HCT116 (cell line): Measurements from ENCODE around the gene GYS1. TPM values are rescaled to one million over a fixed set of nuclear protein-coding genes. Genes with fewer than 3 reads are reported as not detected.
A peak's percentile ranks its signal among the peaks of the same experiment; 100 is the strongest.

Source experiments
- ATAC-seq: fragments of 200-7000 bp; cut with Tn5 transposase; 2 replicates; pipeline ENCODE4 v1.9.1; 2020; ENCODE audit warnings: mild to moderate bottlenecking, moderate library complexity
- BruUV-seq: library from RNA; stranded (reverse); fragments of 400-500 nt; replicated peaks from 2 replicates; lab custom pipeline; 2021; lab: Mats Ljungman, UMichigan
- CTCF ChIA-PET: fragments of 300-600 bp; sonication (Branson Sonifier 250); formaldehyde crosslinking; loops from one replicate; lab custom pipeline; 2021; ENCODE audit warnings: antibody characterized with exemption; lab: Charles Lee
- POLR2A ChIA-PET: fragments of 300-600, 350-600 bp; sonication (Branson Sonifier 250); formaldehyde crosslinking; loops from one replicate; lab custom pipeline; 2021; ENCODE audit warnings: antibody characterized with exemption; lab: Charles Lee
- RAD21 ChIA-PET, 2 experiments: fragments of 300-600 bp; sonication (Branson Sonifier 250); formaldehyde crosslinking; loops; one replicate each; lab custom pipeline; 2023; ENCODE audit warnings: low total read pairs in 2 of 2; ENCODE audit not compliant: uncharacterized antibody in 2 of 2, unreplicated experiment in 2 of 2, low non-redundant PET in 1 of 2; lab: Charles Lee
- DNase-seq: peaks from one replicate; pipeline ENCODE4 v3.0.0-alpha.2; 2010; ENCODE audit warnings: low read depth, low spot score
- H2AFZ ChIP-seq: fragments of 200-600 bp; shearing (Covaris generic), sonication (generic); 2 replicates; pipeline ENCODE4 v1.6.1; 2017; ENCODE audit warnings: low read depth, mixed run types, mixed read lengths, antibody characterized with exemption, low read length; ENCODE audit not compliant: poor library complexity, severe bottlenecking
- H3K27ac ChIP-seq: 2 replicates; pipeline ENCODE4 v1.5.1; 2012; ENCODE audit warnings: low read depth, low read length
- H3K27me3 ChIP-seq: fragments of 200-600 bp; sonication (generic); 2 replicates; pipeline ENCODE4 v1.6.1; 2016; ENCODE audit warnings: mixed run types, low read length, mixed read lengths; ENCODE audit not compliant: insufficient read depth
- H3K36me3 ChIP-seq, 2 experiments: fragments of 200-500 bp in 1 of 2; fragments of 200-600 bp in 1 of 2; sonication (Bioruptor generic) in 1 of 2; sonication (generic) in 1 of 2; 2 replicates each; pipeline versions ENCODE4 v1.5.1 to v1.6.1; 2014 to 2016; ENCODE audit warnings: low read length in 2 of 2, inconsistent platforms in 1 of 2, mixed read lengths in 1 of 2, mixed run types in 1 of 2; ENCODE audit not compliant: insufficient read depth in 2 of 2, control insufficient read depth in 1 of 2
- H3K4me1 ChIP-seq, 2 experiments: fragments of 200-600 bp in 1 of 2; sonication (generic) in 1 of 2; 2 replicates each; pipeline versions ENCODE4 v1.5.1 to v1.6.1; 2012 to 2017; ENCODE audit warnings: low read length in 2 of 2, inconsistent platforms in 1 of 2, mild to moderate bottlenecking in 1 of 2, mixed read lengths in 1 of 2, mixed run types in 1 of 2, moderate library complexity in 1 of 2; ENCODE audit not compliant: insufficient read depth in 2 of 2, control insufficient read depth in 1 of 2
- H3K4me2 ChIP-seq: fragments of 200-600 bp; sonication (generic); 2 replicates; pipeline ENCODE4 v1.6.1; 2017; ENCODE audit warnings: mixed run types, low read length, mixed read lengths
- H3K4me3 ChIP-seq, 2 experiments: fragments of 200-600 bp in 1 of 2; sonication (generic) in 1 of 2; replicated peaks in 1 of 2; 2 replicates each; pipeline ENCODE4 v1.5.1; 2011 to 2016; ENCODE audit warnings: low read length in 2 of 2, control low read depth in 1 of 2, low read depth in 1 of 2, mild to moderate bottlenecking in 1 of 2, mixed read lengths in 1 of 2, mixed run types in 1 of 2
- H3K79me2 ChIP-seq: fragments of 200-600 bp; sonication (generic); 2 replicates; pipeline ENCODE4 v1.6.1; 2017; ENCODE audit warnings: mild to moderate bottlenecking, mixed run types, low read length, moderate library complexity, mixed read lengths; ENCODE audit not compliant: insufficient read depth
- H3K9ac ChIP-seq: fragments of 200-600 bp; sonication (generic); 2 replicates; pipeline ENCODE4 v1.6.1; 2016; ENCODE audit warnings: low read length, mixed read lengths
- H3K9me2 ChIP-seq: fragments of 200-600 bp; sonication (generic), shearing (Covaris generic); 2 replicates; pipeline ENCODE4 v1.6.1; 2017; ENCODE audit warnings: mixed run types, mild to moderate bottlenecking, moderate library complexity; ENCODE audit not compliant: insufficient read depth
- H3K9me3 ChIP-seq, 2 experiments: fragments of 200-500 bp in 1 of 2; fragments of 200-600 bp in 1 of 2; sonication (Bioruptor generic) in 1 of 2; sonication (generic) in 1 of 2; 2 replicates each; pipeline ENCODE4 v1.6.1; 2014 to 2017; ENCODE audit warnings: low read length in 2 of 2, mixed read lengths in 2 of 2, inconsistent platforms in 1 of 2, low read depth in 1 of 2, mild to moderate bottlenecking in 1 of 2, mixed run types in 1 of 2, moderate library complexity in 1 of 2; ENCODE audit not compliant: control insufficient read depth in 1 of 2, insufficient read depth in 1 of 2
- H4K20me1 ChIP-seq: fragments of 200-600 bp; sonication (generic), shearing (Covaris generic); 2 replicates; pipeline ENCODE4 v1.6.1; 2017; ENCODE audit warnings: mixed run types, mild to moderate bottlenecking, moderate library complexity; ENCODE audit not compliant: insufficient read depth
- CEBPB ChIP-seq: IDR thresholded peaks from 2 replicates; pipeline ENCODE4 v1.6.1; 2012; ENCODE audit warnings: low read depth
- ELF1 ChIP-seq: IDR thresholded peaks from 2 replicates; pipeline ENCODE4 v1.6.1; 2012; ENCODE audit warnings: low read depth, borderline replicate concordance
- FOSL1 ChIP-seq: IDR thresholded peaks from 2 replicates; pipeline ENCODE4 v1.6.1; 2012; ENCODE audit warnings: low read depth
- SP1 ChIP-seq: IDR thresholded peaks from 2 replicates; pipeline ENCODE4 v1.6.1; 2012; ENCODE audit warnings: low read depth
- YY1 ChIP-seq: IDR thresholded peaks from 2 replicates; pipeline ENCODE4 v1.6.1; 2011; ENCODE audit warnings: low read length, low read depth, moderate library complexity, mild to moderate bottlenecking; ENCODE audit not compliant: insufficient replicate concordance; ENCODE audit errors: extremely low read depth
- ZFX ChIP-seq: fragments of 450-650 bp; IDR thresholded peaks from 2 replicates; pipeline ENCODE4 v1.6.1; 2017
- intact Hi-C: fragments of 100-400 bp; cut with micrococcal nuclease; formaldehyde crosslinking; loops from 2 replicates; pipeline ENCODE4 v1.10.0; 2022
- total RNA-seq: library from RNA; stranded (reverse); gene quantifications from one replicate; pipeline ENCODE4 v1.2.1, GENCODE V29; 2021; ENCODE audit not compliant: unreplicated experiment
- TF ChIP-seq, protein P1 (sequence below): IDR thresholded peaks from 2 replicates; pipeline ENCODE4 v1.6.1; 2012; ENCODE audit warnings: low read depth

Gene GYS1
- total RNA-seq, 1 experiment from 2014 or later: 50.7 TPM

DNA sequence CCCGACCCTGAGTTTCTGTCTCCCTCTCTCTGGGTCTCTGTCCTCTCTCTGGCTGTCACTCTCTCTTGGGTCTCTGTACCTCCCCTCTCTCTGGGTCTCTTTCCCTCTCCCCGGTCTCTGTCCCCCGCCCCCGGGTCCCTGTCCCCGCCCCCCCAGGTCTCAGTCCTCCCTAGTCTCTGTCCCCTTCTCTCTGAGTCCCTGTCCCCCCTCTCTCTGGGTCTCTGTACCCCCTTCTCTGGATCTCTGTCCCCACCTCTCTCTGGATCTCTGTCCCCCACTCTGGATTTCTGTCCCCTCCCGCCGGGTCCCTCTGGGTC, 30.3 kb downstream of the GYS1 start:
- H3K27ac ChIP-seq: peak overlapping the region; percentile 98
- no peaks in the 10 kb centered on the region for H3K9me3 ChIP-seq
- H3K79me2 ChIP-seq: peaks cover 16% of the 10 kb centered on the region
- ChIA-PET POLR2A (interaction anchor here (1.0 to 1.5 kb wide), 5 partner anchors 8 to 90 kb away, joined by 3 to 12 read pairs (median 5); partner anchors contain the start of genes DHDH and PPP1R15A), CTCF (interaction anchor here (1.3 kb wide), 1 partner anchor 31 kb away, joined by 3 read pairs; the partner anchor contains the start of gene RUVBL2), RAD21 (interaction anchor here in 1 of 2 experiments (1.0 kb wide), 1 partner anchor 120 kb away, joined by 3 read pairs; no protein-coding TSS in a partner anchor)
- peak overlapping the region; percentile 78 for H3K9ac ChIP-seq
- no peak overlapping the region for H2AFZ ChIP-seq
- intact Hi-C loops: no loop called here
- peaks cover 9% of the 10 kb centered on the region; the same call in 1 of the 2 replicates for H4K20me1 ChIP-seq
- ATAC-seq: no peak
- peaks cover 35 to 62% of the 10 kb centered on the region in 2 experiments for H3K4me1 ChIP-seq
- DNase-seq: no peak
- TF ChIP-seq CEBPB (no peak), SP1 (no peak), ELF1 (no peak), FOSL1 (no peak), ZFX (no peak), YY1 (no peak)
- TF ChIP-seq, protein P1, sequence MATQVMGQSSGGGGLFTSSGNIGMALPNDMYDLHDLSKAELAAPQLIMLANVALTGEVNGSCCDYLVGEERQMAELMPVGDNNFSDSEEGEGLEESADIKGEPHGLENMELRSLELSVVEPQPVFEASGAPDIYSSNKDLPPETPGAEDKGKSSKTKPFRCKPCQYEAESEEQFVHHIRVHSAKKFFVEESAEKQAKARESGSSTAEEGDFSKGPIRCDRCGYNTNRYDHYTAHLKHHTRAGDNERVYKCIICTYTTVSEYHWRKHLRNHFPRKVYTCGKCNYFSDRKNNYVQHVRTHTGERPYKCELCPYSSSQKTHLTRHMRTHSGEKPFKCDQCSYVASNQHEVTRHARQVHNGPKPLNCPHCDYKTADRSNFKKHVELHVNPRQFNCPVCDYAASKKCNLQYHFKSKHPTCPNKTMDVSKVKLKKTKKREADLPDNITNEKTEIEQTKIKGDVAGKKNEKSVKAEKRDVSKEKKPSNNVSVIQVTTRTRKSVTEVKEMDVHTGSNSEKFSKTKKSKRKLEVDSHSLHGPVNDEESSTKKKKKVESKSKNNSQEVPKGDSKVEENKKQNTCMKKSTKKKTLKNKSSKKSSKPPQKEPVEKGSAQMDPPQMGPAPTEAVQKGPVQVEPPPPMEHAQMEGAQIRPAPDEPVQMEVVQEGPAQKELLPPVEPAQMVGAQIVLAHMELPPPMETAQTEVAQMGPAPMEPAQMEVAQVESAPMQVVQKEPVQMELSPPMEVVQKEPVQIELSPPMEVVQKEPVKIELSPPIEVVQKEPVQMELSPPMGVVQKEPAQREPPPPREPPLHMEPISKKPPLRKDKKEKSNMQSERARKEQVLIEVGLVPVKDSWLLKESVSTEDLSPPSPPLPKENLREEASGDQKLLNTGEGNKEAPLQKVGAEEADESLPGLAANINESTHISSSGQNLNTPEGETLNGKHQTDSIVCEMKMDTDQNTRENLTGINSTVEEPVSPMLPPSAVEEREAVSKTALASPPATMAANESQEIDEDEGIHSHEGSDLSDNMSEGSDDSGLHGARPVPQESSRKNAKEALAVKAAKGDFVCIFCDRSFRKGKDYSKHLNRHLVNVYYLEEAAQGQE: no peak
- no TSS peak for BruUV-seq
- H3K27me3 ChIP-seq: no peaks in the 10 kb centered on the region
- no peaks in the 10 kb centered on the region for H3K9me2 ChIP-seq
- H3K36me3 ChIP-seq: peaks cover 0 to 14% of the 10 kb centered on the region in 2 experiments; a peak in 1 of 4 replicates
- H3K4me3 ChIP-seq: peak overlapping the region; percentile 22 to 43; a peak in 3 of 4 replicates
- peak overlapping the region; percentile 83 for H3K4me2 ChIP-seq
